H1 (cell line): ENCODE measurements around the gene ECD. TPM values are rescaled to one million over a fixed set of nuclear protein-coding genes. Genes with fewer than 3 reads are reported as not detected.

Experiments
- CHD7 ChIP-seq: fragments of 300-600 bp; sonication (generic); IDR thresholded peaks from 2 replicates; pipeline ENCODE4 v1.7.1; 2012; ENCODE audit warnings: low read length, moderate library complexity, mild to moderate bottlenecking, inconsistent platforms; ENCODE audit not compliant: insufficient replicate concordance
- polyA plus RNA-seq, 7 experiments: library from polyadenylated mRNA; depleted of rRNA in 3 of 7; stranded (reverse) in 5 of 7; unstranded in 2 of 7; fragments of >200 nt in 5 of 7; fragments of 200-250 nt in 2 of 7; gene quantifications; 1 replicate in 5 of 7; 2 replicates in 1 of 7; 4 replicates in 1 of 7; pipeline versions ENCODE4 v1.2.1 to v1.2.3, GENCODE V29; 2011 to 2013; ENCODE audit warnings: missing spikeins in 2 of 7, mixed read lengths in 2 of 7
- total RNA-seq: library from RNA; stranded (reverse); fragmentation: NEBNext Ultra II Directional; extraction: Animal tissue kit (Norgen Biotek cat#: 25700); gene quantifications from 2 replicates; pipeline ENCODE4 v1.2.1, GENCODE V29; 2021

ECD gene
- total and polyA plus RNA-seq, 2 of the 8 experiments (the other 6 are each of a cell fraction or from before 2014, with no cell fraction given) = 27.1 to 38.0 TPM

- TF ChIP-seq CHD7 = no peak
Measured at GRCh38 chr10:73093922-73094850, 73.6 kb downstream of the ECD start (continued).
